Bronchial epithelial cell (primary cell): ENCODE results near the gene SNX30. TPM values are rescaled to one million over a fixed set of nuclear protein-coding genes. Genes with fewer than 3 reads are reported as not detected.

Experiments used
- DNase-seq: peaks from one replicate; pipeline ENCODE4 v3.0.0-alpha.2; 2010; ENCODE audit warnings: low read depth
- FAIRE-seq: peaks from 2 replicates; lab custom pipeline; 2011; peaks lifted over from hg19 to GRCh38; lab: Jason Lieb, UNC
- H3K27me3 ChIP-seq: 2 replicates; pipeline ENCODE4 v1.5.1; 2011; ENCODE audit warnings: low read length; ENCODE audit not compliant: control insufficient read depth, insufficient read depth
- H3K36me3 ChIP-seq: 2 replicates; pipeline ENCODE4 v1.5.1; 2011; ENCODE audit warnings: low read length; ENCODE audit not compliant: control insufficient read depth, insufficient read depth
- H3K4me3 ChIP-seq: 2 replicates; pipeline ENCODE4 v1.5.1; 2011; ENCODE audit warnings: mild to moderate bottlenecking, low read depth, low read length, control low read depth
- total RNA-seq: library from RNA; depleted of rRNA; stranded (reverse); fragments of >200 nt; gene quantifications from 2 replicates; pipeline ENCODE4 v1.2.1, GENCODE V29; 2014
- TF ChIP-seq, protein P1 (sequence below): IDR thresholded peaks from 2 replicates; pipeline ENCODE4 v1.5.1; 2011; ENCODE audit warnings: mild to moderate bottlenecking, moderate library complexity, low read length, control low read depth, inconsistent platforms; ENCODE audit not compliant: insufficient read depth, severe bottlenecking

SNX30 gene
- total RNA-seq, 1 donor from 2014 or later, result 13.2 TPM

DNA sequence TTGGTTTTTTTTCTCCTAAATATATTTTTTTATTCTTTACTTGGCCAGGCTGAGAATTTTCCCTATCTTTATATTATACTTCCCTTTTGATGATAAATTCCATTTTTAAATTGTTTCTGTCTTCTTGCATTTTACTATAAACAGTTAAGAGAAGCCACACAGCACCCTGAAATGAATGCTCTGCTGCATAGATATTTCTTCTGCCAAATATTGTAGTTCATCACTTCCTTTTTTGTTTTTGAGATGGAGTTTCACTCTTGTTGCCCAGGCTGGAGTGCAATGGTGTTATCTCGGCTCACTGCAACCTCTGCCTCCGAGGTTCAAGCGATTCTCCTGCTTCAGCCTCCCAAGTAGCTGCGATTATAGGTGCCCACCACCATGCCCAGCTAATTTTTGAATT is 24.1 kb upstream of the SNX30 start:
- Histone ChIP-seq H3K36me3 (no peaks in the 10 kb centered on the region), H3K27me3 (no peaks in the 10 kb centered on the region), H3K4me3 (no peak overlapping the region)
- DNase-seq (no peak), FAIRE-seq (no peak)
- TF ChIP-seq, protein P1, sequence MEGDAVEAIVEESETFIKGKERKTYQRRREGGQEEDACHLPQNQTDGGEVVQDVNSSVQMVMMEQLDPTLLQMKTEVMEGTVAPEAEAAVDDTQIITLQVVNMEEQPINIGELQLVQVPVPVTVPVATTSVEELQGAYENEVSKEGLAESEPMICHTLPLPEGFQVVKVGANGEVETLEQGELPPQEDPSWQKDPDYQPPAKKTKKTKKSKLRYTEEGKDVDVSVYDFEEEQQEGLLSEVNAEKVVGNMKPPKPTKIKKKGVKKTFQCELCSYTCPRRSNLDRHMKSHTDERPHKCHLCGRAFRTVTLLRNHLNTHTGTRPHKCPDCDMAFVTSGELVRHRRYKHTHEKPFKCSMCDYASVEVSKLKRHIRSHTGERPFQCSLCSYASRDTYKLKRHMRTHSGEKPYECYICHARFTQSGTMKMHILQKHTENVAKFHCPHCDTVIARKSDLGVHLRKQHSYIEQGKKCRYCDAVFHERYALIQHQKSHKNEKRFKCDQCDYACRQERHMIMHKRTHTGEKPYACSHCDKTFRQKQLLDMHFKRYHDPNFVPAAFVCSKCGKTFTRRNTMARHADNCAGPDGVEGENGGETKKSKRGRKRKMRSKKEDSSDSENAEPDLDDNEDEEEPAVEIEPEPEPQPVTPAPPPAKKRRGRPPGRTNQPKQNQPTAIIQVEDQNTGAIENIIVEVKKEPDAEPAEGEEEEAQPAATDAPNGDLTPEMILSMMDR, result no peak

DNA sequence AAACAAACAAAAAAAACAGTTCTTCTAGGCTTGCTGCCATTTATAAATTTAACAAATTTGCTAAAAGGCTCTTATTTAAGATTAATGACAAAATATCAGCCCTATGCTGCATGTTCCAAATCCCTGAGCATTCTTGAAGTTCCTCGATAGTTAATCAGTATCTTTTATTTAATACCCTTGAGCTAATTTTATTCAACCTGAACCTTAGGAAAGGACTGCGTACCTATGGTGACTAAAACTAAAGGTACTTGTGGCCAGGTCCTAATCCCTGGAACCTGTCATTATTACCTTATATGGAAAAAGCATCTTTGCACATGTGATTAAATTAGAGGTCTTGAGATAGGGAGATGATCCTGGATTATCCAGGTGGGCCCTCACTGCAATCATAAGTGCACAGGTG is 22.2 kb upstream of the SNX30 start:
- TF ChIP-seq, protein P1, result no peak
- FAIRE-seq (no peak), DNase-seq (no peak)
- H3K27me3 ChIP-seq, result no peaks in the 10 kb centered on the region
- H3K4me3 ChIP-seq, result no peak overlapping the region
- no peaks in the 10 kb centered on the region for H3K36me3 ChIP-seq

DNA sequence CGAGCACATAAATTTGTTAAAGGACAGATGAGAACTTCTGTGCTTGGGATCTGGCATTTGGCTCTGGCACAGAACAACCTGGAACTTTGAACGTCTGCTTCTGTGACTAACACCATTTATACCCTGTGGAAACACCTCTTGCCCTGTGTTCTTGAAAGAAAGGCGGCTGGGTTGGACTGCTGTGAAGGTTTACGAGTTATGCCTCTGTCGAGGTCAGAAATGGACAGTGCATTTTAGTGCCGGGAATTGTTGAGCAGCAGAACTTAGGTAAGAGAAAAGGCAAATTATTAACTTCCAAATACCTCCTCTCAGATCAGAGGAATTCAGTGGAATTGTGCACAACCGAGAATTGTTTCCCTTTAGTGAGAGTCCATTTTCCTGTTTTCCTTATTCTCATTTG is 18.6 kb upstream of the SNX30 start:
- Histone ChIP-seq H3K27me3 (no peaks in the 10 kb centered on the region), H3K36me3 (no peaks in the 10 kb centered on the region), H3K4me3 (no peak overlapping the region)
- FAIRE-seq (no peak), DNase-seq (no peak)
- TF ChIP-seq, protein P1, result no peak

DNA sequence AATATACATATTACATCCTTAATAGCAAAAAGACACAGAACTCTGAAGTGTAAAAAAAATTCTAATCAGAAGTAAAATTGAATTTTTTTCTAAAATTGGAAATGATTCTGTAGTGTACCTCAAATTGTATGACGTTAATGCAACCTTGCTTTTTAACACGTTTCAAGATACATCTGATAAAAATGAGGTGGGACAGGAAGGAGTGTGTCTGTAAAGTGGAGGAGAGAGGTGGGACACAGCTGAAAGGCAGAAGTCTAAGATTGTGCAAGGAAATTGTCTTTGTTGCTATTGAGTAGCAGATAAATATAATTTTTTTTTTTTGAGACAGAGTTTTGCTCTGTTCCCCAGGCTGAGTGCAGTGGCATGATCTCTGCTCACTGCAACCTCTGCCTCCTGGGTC is 15.7 kb upstream of the SNX30 start:
- H3K36me3 ChIP-seq, result no peaks in the 10 kb centered on the region
- no peak for DNase-seq
- no peak for FAIRE-seq
- H3K4me3 ChIP-seq, result no peak overlapping the region
- H3K27me3 ChIP-seq, result no peaks in the 10 kb centered on the region
- TF ChIP-seq, protein P1, result no peak

DNA sequence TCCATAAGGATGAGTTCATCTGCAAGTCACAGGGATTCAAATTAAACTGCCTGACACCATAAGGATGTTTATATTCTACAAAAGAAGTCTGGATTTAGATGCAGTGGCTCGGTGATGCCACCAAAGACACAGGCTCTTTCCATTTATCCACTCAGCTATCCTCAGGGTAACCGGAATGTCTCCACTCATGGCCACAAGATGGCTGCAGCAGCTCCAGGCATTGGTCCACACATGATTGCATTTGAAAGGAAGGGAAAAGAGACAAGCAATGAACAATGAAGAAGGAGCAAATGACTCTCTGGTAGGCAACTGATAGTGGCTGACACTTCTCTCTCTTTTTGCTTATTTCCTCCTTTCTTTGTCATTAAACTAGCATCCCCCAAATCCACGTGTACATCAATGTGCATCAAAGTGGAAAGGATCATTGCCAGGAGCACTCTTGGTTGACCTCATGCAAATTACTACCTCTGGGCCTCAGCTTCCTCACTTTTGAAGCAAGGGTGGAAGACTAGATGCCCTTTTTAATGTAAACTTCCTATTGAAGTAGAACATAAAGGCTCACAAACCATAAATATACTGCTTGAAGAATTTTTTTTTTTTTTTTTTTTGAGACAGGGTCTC is 7.2 kb upstream of the SNX30 start:
- no peak for FAIRE-seq
- no peak for DNase-seq
- TF ChIP-seq, protein P1, result no peak

DNA sequence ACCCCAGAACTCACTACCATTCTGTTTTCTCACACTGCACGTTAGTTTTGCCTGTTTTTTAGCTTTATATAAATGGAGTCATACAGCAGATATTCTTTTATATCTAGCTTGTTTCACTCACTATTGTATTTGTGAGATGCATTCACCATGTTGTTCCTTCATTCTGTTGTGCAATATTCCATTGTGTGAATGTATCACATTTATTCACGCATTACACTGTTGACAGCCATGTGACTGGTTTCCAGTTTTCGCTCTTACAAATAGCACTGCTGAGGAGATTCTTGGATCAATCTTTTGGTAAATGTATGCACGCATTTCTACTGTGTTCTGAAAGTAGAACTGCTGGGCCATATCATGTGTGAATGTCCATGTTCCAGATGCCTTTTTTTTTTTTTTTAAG is 6.4 kb upstream of the SNX30 start:
- H3K27me3 ChIP-seq, result no peaks in the 10 kb centered on the region

More for the DNA sequence above, 7.2 kb upstream of the SNX30 start:
- no peaks in the 10 kb centered on the region for H3K36me3 ChIP-seq
- no peaks in the 10 kb centered on the region for H3K27me3 ChIP-seq
- no peak overlapping the region for H3K4me3 ChIP-seq

More for the DNA sequence above, 6.4 kb upstream of the SNX30 start:
- no peak overlapping the region for H3K4me3 ChIP-seq
- H3K36me3 ChIP-seq, result no peaks in the 10 kb centered on the region
- TF ChIP-seq, protein P1, result no peak
- FAIRE-seq, result no peak
- DNase-seq, result no peak
